ENCODE measurements around the gene CPED1. TPM values are rescaled to one million over a fixed set of nuclear protein-coding genes. Genes with fewer than 3 reads are reported as not detected.

CPED1 gene
- not detected in 5 replicates for total RNA-seq (2022; extraction: Qiagen RNA extraction)

GRCh38 chr7:120988591-120989256 is at the start of gene CPED1:
TSS of gene CPED1 (plus strand) at chr7:120988711. CDS start at chr7:120989622, 911 bp downstream.

DNA sequence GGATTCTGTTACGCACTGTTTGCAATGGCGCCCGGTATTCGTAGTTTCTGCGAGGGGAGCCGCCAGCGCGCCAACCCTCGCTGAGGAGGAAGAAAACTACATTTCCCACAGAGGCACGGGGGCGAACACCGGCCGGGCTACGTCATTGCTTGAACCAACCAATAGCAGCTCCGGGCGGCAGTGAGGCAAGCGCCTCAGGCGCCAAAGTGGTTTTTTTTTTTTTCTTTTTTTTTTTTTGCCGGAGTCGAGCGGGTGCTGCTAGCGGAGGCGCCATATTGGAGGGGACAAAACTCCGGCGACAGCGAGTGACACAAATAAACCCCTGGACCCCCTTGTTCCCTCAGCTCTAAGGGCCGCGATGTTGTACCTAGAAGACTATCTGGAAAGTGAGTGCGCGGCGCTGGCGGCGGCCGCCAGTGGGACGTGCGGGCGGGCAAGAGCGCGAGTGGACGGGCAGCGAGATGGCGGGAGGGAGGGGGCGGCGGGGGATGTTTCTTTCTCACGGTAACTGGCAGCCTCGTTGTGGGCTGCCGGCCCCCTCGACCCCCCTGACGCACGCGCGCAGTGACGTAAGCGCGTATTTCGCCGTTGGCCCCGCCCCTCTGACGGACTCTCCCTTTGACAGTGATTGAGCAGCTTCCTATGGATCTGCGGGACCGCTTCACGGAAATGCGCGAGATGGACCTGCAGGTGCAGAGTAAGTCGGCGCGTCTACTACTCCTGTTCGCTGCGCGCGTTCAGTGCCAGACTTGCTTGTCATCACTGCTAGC is 37.8 kb upstream of the CPED1 start, which contains the start of gene ING3:
Gene ING3, plus strand, starts transcription at position 239 of the 770 bp plus-strand sequence. Its CDS starts 120 bp downstream, at position 359.

DNA sequence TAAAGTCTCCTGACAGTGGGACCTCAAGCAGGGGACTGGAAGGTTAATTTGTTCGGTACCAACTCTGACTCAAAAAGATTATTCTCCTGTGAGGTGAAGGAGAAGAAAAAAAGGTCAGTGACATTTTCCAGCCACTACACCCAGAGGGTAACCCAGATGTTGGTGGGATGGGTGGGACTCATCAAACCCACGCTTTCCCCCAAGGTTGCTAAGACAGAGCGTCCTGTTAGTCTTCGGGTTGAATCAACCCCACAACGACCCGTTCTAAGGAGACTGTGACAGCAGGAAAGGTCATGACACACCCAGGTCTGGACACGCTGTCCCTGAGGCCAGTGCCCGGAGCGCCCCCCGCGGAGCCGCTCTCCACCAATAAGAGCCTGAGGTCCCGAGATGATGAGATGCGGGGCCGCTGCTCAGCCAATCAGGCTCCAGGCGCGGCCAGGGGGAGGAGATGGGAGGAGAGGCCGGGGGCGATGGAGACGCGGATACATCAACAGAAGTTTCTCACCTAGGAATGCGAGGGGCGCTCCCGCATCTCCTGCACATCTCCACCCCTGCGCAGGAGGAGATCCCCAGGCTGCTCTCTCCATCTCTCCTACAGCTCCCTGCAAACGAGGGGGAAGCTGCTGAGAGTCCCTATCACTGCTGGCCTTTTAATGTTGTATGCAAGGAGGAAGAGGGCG is 340.1 kb downstream of the CPED1 start, which contains the start of gene WNT16:
Gene WNT16, plus strand, starts transcription at position 493 of the 683 bp plus-strand sequence. CDS start 293 bp downstream, outside the sequence.

Other genes starting within 250 kb of the CPED1 start
- 0.25 to 0.48 TPM (median 0.34 TPM) in 5 replicates for gene TSPAN12, start 130.6 kb upstream of the CPED1 start, total RNA-seq (2022; extraction: Qiagen RNA extraction)
- gene ING3, start 37.9 kb upstream of the CPED1 start, total RNA-seq (2022; extraction: Qiagen RNA extraction), result 4.8 to 5.4 TPM (median 5.2 TPM) in 5 replicates

All from A549 treated with AZD2906 at 1 μM for 4 hours (cell line).